H7 (cell line): ENCODE data around the gene OR2A14. TPM values are rescaled to one million over a fixed set of nuclear protein-coding genes. Genes with fewer than 3 reads are reported as not detected.

Experiments
- DNase-seq: peaks from one replicate; pipeline ENCODE4 v3.0.0; 2012
- H3K27me3 ChIP-seq: 2 replicates; pipeline ENCODE4 v1.6.0; 2011; ENCODE audit warnings: mild to moderate bottlenecking, low read length; ENCODE audit not compliant: control insufficient read depth, insufficient read depth
- H3K36me3 ChIP-seq: replicated peaks from 2 replicates; pipeline ENCODE4 v1.5.1; 2011; ENCODE audit warnings: low read length; ENCODE audit not compliant: control insufficient read depth, insufficient read depth
- H3K4me3 ChIP-seq: 2 replicates; pipeline ENCODE4 v1.5.1; 2011; ENCODE audit warnings: low read depth, mild to moderate bottlenecking, control low read depth, low read length, moderate library complexity; ENCODE audit not compliant: insufficient read depth
- total RNA-seq: library from RNA; depleted of rRNA; stranded (reverse); fragments of >200 nt; shearing (Covaris generic); gene quantifications from 2 replicates; pipeline ENCODE4 v1.2.3, GENCODE V29; 2014; rRNA removed

The OR2A14 gene, protein sequence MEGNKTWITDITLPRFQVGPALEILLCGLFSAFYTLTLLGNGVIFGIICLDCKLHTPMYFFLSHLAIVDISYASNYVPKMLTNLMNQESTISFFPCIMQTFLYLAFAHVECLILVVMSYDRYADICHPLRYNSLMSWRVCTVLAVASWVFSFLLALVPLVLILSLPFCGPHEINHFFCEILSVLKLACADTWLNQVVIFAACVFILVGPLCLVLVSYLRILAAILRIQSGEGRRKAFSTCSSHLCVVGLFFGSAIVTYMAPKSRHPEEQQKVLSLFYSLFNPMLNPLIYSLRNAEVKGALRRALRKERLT
- not detected in 2 replicates for total RNA-seq

DNA sequence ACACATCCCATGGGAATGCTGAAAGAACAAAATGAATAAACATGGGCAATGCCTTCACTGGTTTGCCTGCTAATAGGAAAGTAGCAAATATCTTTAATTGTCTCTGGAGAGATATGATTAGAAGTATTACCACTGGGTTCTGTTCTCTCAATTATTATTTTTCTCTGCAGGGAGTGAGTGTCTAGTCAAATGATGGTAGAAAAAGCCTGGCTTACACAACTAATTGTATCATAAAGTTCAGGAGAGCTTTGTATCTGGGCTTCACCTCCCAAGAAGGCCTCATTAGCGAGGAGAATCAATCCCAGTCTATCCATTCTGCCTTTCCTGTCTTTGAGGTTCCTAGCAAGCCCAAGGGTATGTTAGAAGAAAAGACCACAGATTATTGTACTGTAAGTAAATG is at the start of gene OR2A14:
OR2A14 (plus strand) TSS at position 301 of the 400 bp plus-strand sequence. CDS start 5,937 bp downstream, outside the sequence.
- no peak for DNase-seq
- Histone ChIP-seq H3K4me3 (no peak within 1 kb of the TSS), H3K27me3 (no peaks in the 10 kb centered on the region), H3K36me3 (no peaks in the 10 kb centered on the region)

DNA sequence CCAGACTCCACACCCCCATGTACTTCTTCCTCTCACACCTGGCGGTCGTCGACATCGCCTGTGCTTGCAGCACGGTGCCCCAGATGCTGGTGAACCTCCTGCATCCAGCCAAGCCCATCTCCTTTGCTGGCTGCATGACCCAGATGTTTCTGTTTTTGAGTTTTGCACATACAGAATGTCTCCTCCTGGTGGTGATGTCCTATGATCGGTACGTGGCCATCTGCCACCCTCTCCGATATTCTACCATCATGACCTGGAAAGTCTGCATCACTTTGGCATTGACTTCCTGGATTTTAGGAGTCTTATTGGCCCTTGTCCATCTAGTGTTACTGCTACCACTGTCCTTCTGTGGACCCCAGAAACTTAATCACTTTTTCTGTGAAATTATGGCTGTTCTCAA is 48.6 kb upstream of the OR2A14 start:
- no peak for DNase-seq
- H3K4me3 ChIP-seq, result no peak overlapping the region
- H3K36me3 ChIP-seq, result no peaks in the 10 kb centered on the region
- H3K27me3 ChIP-seq, result no peaks in the 10 kb centered on the region

DNA sequence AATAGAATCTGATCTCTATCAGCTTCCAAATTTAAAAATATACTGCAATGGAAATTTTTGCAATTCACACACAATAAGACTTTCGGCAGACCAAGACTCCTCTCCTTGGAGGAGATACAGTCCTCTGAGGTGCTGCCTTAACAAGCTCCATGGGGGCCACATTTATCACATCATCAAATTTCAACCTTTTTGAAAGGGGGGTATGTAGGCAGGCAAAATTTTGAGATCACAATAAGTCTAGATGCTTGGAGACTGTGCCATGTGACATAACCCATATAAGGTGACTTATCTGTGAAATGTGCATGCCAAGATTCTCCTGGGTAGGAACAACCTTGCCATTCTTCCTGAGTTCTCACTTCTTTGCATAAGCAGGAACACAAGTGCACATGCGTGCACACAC is 37.0 kb upstream of the OR2A14 start, which contains the start of gene OR2A12:
OR2A12 (plus strand) TSS at position 301 of the 400 bp plus-strand sequence. CDS start 8,830 bp downstream, outside the sequence.
- H3K36me3 ChIP-seq, result no peaks in the 10 kb centered on the region
- no peak within 1 kb of the TSS for H3K4me3 ChIP-seq
- H3K27me3 ChIP-seq, result no peaks in the 10 kb centered on the region
- no peak for DNase-seq

DNA sequence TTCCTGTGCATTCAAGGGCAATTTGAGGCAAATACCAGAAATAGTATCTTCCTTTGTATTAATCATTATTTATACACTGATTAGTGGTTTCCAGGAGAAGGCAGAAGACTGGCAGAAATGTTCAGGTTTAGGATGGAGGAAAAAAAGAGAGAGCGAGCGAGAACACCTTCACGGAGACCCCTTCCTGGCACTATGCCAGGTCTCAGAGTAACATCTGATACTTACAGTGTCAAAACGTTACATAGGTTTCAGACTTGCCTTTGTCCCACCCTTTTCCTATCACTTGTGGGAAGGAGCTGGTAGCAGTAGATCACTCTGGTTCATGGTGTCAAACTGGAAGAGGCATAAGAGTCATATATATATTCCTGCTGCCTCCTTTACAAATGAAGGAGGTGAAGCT is 36.2 kb upstream of the OR2A14 start:
- no peaks in the 10 kb centered on the region for H3K36me3 ChIP-seq
- no peak for DNase-seq
- H3K27me3 ChIP-seq, result no peaks in the 10 kb centered on the region
- no peak overlapping the region for H3K4me3 ChIP-seq

DNA sequence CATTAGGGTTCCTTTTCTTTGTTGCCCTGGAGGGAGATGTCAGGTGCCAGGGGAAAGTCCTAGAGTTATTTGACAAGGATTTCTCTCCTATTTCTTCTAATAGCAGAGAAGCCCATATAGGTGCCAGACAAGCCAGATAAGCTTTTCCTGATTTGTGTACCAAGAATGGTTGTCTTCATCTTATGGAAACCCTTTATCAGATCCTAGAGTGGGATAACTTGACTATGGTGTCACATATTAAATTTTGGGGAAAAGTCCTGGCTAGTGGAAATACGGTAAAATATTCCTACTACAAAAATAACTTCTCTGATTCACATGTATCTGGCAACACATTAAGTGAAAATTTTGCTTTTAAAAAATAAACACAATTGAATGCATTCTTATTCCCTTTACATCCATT is 35.7 kb upstream of the OR2A14 start:
- H3K4me3 ChIP-seq, result no peak overlapping the region
- H3K36me3 ChIP-seq, result no peaks in the 10 kb centered on the region
- H3K27me3 ChIP-seq, result no peaks in the 10 kb centered on the region
- DNase-seq, result no peak

DNA sequence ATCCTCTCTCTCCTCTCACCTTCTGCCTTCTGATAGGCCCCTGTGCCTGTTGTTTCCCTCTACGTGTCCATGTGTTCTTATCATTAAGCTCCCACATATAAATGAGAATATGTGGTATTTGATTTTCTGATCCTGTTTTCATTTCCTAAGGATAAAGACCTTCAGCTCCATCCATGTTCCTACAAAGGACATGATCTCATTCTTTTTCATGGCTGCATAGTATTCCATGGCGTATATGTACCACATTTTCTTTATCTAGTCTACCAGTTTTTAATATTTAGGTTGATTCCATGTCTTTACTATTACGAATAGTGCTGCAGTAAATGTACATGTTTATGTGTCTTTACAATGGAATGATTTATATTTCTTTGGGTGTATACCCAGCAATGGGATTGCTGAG is 32.3 kb upstream of the OR2A14 start:
- Histone ChIP-seq H3K36me3 (no peaks in the 10 kb centered on the region), H3K4me3 (no peak overlapping the region), H3K27me3 (no peaks in the 10 kb centered on the region)
- DNase-seq, result no peak

DNA sequence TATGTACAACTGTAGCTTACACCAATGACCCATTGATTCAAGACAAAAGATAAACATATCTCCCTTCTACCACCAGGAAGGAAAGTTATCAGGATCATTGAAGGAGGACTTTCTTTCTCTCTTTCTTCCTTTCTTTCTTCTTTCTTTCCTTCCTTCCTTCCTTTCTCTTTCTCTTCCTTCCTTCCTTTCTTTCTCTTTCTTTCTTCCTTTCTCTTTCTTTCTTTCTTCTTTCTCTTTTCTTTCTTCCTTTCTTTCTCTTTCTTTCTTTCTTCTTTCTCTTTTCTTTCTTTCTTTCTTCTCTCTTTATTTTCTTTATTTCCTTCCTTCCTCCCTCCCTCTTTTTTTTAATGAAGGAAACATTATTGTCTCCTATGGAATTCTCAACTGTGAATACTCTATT is 24.2 kb upstream of the OR2A14 start:
- DNase-seq, result no peak
- Histone ChIP-seq H3K27me3 (no peaks in the 10 kb centered on the region), H3K36me3 (no peaks in the 10 kb centered on the region), H3K4me3 (no peak overlapping the region)

DNA sequence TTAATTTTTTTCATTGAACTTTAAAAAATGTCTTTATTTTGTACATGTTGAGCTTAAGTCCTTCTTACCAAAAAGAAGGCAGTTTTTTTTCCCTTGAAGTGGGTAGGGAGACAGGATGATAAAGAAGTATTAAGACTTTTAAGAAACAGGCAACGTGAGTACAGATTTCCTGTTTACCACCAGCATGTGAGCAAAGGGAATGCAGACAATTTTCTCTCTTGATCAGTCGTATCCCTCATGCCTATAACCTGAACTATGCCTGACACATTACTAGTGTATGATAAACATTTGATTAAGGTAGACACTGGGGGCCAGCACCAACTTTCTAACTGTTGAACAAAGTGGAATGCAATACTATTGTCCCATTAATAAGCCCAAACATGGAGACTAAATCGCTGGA is 22.4 kb upstream of the OR2A14 start:
- Histone ChIP-seq H3K36me3 (no peaks in the 10 kb centered on the region), H3K4me3 (no peak overlapping the region), H3K27me3 (no peaks in the 10 kb centered on the region)
- DNase-seq, result no peak

DNA sequence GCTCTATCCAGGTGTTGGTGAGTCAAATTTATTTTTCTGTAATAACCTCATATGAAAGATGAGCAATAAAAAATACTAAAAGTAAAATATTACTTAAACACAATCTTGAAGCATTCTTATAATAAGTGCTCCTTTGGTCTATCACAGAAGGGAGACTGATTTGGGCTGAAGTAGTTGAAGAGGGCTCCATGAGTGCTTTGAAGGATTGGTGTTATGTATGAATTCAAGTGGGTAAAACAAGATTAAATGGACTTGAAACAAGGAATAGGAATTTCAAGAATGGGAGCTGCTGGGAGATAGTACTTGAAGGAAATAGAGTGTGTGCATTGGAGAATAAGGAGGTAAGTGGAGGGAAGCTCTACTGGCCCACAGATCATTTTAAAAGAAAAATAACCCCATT is 20.9 kb upstream of the OR2A14 start:
- H3K4me3 ChIP-seq, result no peak overlapping the region
- no peak for DNase-seq
- H3K27me3 ChIP-seq, result no peaks in the 10 kb centered on the region
- no peaks in the 10 kb centered on the region for H3K36me3 ChIP-seq

DNA sequence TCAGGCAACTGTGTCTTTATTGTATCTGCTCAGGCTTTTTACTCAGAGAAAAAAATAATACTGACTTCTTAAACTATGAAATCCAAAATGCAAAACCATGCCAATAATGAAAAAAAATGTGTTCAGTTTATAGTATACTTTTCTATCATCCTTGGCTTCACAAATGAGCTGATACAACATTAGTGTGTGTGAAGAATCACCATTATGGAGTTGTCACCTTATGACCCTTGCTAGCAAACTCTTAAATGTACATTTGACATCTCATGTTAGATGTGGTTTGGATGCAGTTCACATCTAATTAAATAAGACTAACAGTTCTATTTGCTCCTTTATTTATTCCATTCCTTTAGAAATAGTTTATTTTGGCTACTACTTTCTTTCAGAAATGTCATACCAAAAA is 17.8 kb upstream of the OR2A14 start:
- H3K4me3 ChIP-seq, result no peak overlapping the region
- H3K36me3 ChIP-seq, result no peaks in the 10 kb centered on the region
- DNase-seq, result no peak
- no peaks in the 10 kb centered on the region for H3K27me3 ChIP-seq

DNA sequence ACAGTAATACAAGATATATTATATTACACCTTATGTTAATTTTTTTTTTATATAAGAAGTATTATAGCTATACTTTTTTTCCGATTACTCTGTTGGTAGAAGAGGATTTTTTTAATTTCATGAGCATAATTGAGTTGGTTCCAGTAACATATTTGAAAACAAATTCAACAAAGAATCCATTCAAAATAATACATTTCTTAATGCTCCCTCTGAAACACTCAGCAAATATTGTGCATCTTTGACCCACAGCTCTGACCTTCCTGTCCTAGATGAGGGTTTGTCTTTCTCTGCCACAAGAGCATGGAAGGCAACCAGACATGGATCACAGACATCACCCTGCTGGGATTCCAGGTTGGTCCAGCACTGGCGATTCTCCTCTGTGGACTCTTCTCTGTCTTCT is 13.7 kb upstream of the OR2A14 start, which contains the start of gene OR2A2:
OR2A2 (plus strand) TSS at position 301 of the 400 bp plus-strand sequence; CDS start at position 301, 0 bp downstream.
- no peaks in the 10 kb centered on the region for H3K36me3 ChIP-seq
- no peak for DNase-seq
- no peaks in the 10 kb centered on the region; the same call in 1 of the 2 replicates for H3K27me3 ChIP-seq
- H3K4me3 ChIP-seq, result no peak within 1 kb of the TSS

DNA sequence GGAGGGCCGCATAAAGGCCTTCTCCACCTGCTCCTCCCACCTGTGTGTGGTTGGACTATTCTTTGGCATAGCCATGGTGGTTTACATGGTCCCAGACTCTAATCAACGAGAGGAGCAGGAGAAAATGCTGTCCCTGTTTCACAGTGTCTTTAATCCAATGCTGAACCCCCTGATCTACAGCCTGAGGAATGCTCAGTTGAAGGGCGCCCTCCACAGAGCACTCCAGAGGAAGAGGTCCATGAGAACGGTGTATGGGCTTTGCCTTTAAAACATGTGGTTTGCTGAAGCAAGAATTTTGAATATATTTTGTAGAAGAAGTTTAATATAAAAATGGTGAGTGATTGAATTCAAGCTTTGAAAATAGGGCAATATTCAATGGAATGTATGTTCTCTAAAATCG is 12.7 kb upstream of the OR2A14 start:
- H3K36me3 ChIP-seq, result no peaks in the 10 kb centered on the region
- no peak for DNase-seq
- H3K27me3 ChIP-seq, result no peaks in the 10 kb centered on the region; the same call in 1 of the 2 replicates
- no peak overlapping the region for H3K4me3 ChIP-seq

DNA sequence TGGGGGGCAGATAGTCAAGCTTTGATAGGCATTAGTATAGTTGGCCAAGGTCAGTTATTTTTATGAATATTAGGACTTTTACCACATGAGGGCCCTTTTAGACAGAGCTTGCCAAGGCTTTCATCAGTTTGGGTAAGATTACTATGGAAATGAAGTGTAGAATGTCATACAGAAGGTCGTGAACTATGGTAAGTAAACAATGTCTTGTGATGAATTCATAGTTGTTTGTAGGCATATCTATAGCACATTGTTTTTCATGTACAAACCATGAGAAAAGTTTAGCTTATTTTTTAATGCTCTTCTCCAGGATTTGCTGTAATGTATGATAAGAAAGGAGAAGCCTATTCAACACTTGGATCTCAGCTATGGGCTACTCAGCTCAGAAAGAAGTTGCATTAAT is 9.3 kb upstream of the OR2A14 start:
- Histone ChIP-seq H3K36me3 (no peaks in the 10 kb centered on the region), H3K27me3 (no peaks in the 10 kb centered on the region; the same call in 1 of the 2 replicates), H3K4me3 (no peak overlapping the region)
- DNase-seq, result no peak

DNA sequence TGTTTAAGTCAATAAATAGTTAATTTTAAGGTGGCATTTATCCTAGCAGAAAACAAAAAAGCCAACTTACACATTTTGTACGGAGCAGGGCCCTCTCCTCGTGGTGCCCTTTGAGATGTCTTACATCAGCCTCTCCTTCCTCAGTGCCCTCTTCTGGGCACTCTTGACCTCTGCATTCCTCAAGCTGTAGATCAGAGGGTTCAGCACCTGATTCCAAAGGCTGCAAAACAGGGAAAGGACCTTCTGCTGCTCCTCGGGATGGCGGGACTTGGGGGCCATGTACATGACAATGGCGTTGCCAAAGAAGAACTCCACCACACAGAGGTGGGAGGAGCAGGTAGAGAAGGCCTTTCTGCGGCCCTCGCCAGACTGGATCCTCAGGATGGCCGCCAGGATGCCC is 4.6 kb upstream of the OR2A14 start:
- no peak overlapping the region for H3K4me3 ChIP-seq
- H3K27me3 ChIP-seq, result no peaks in the 10 kb centered on the region; the same call in 1 of the 2 replicates
- DNase-seq, result no peak
- H3K36me3 ChIP-seq, result no peaks in the 10 kb centered on the region

DNA sequence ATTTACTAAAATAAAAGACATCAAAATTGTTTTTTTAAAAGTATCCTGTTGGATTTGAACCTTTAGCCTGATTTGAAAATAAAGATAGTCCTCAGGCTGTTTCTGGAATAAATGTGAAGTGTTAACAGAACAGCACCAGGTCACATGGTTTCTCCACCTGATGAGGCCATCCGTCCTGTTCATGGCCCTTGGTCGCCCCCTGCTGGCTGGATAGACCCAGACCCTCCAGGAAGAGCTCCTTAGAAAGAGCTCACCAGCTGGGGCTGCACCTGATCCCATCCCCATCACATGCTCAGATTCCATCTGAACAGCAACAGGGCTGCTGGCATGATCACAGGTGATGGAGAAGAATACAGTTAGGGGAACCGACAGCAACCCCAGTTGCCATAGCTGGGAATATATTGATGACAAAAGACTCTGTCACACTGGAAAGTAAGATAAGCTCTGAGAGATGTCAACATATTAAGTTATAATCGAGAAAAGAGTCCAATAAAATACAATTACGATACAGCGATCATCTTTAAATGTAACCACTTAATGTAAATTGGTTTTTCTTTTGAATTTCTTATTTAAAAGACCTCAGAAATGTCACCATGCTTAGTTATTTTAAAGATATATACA is 4.8 kb downstream of the OR2A14 start:
- no peak overlapping the region for H3K4me3 ChIP-seq
- H3K27me3 ChIP-seq, result no peaks in the 10 kb centered on the region
- no peaks in the 10 kb centered on the region for H3K36me3 ChIP-seq
- peak; percentile 73 for DNase-seq
